Neural crest cell (in vitro differentiated cells): ENCODE data around the gene GLRA1. TPM values are rescaled to one million over a fixed set of nuclear protein-coding genes. Genes with fewer than 3 reads are reported as not detected.
"Not testable (repeated sequence)": the region's sequence is repeated elsewhere in the genome, so short reads cannot be mapped to it uniquely, and the experiment has no call there.

ENCODE experiments used
- DNase-seq: peaks from one replicate; pipeline ENCODE4 v3.0.0; 2021; ENCODE audit warnings: low read depth, mixed read lengths, low spot score
- H3K27ac Mint-ChIP-seq: one replicate; pipeline ENCODE4 v1.8.0; 2021; ENCODE audit warnings: mild to moderate bottlenecking, mixed read lengths; ENCODE audit not compliant: unreplicated experiment
- H3K27me3 Mint-ChIP-seq: 2 replicates; pipeline ENCODE4 v1.8.0; 2021; ENCODE audit warnings: low read depth, mild to moderate bottlenecking, mixed read lengths
- H3K36me3 Mint-ChIP-seq: 2 replicates; pipeline ENCODE4 v1.8.0; 2021; ENCODE audit warnings: low read depth, mild to moderate bottlenecking, mixed read lengths
- H3K4me1 Mint-ChIP-seq: 2 replicates; pipeline ENCODE4 v1.8.0; 2021; ENCODE audit warnings: mixed read lengths
- H3K4me3 Mint-ChIP-seq: one replicate; pipeline ENCODE4 v1.8.0; 2021; ENCODE audit warnings: mild to moderate bottlenecking, mixed read lengths
- H3K9me3 Mint-ChIP-seq: 2 replicates; pipeline ENCODE4 v1.8.0; 2021; ENCODE audit warnings: mixed read lengths
- total RNA-seq: library from RNA; stranded (reverse); gene quantifications from 2 replicates; pipeline ENCODE4 v1.2.1, GENCODE V29; 2021
- TF ChIP-seq, protein P1 (sequence below): fragments of 200-600 bp; sonication (generic); conservative IDR thresholded peaks from 2 replicates; pipeline ENCODE4 v1.5.0; 2021; ENCODE audit warnings: antibody characterized with exemption, mild to moderate bottlenecking

The GLRA1 gene
- total RNA-seq, 1 donor from 2014 or later = 0.21 TPM

DNA sequence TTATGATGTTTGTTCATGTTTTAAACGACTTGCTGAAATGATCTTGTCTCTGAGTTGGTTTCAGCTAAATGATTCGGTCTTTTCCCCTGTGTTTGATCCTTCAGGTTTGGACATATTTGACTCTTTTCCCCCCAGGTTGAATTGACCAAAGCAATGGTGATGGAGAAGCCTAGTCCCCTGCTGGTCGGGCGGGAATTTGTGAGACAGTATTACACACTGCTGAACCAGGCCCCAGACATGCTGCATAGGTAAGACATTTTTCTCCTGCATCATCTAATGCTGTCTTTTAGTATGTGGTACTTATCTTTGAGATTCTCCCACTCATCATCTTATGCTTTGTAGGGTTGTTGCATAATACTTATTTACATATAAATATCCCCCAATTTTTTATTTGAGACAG is 138.2 kb downstream of the GLRA1 start:
- no peak for DNase-seq
- Mint-ChIP-seq H3K27ac (no peak overlapping the region), H3K27me3 (no peaks in the 10 kb centered on the region), H3K9me3 (no peaks in the 10 kb centered on the region), H3K4me3 (no peak overlapping the region), H3K4me1 (peaks cover 10% of the 10 kb centered on the region), H3K36me3 (peaks cover 7% of the 10 kb centered on the region)
- TF ChIP-seq, protein P1, sequence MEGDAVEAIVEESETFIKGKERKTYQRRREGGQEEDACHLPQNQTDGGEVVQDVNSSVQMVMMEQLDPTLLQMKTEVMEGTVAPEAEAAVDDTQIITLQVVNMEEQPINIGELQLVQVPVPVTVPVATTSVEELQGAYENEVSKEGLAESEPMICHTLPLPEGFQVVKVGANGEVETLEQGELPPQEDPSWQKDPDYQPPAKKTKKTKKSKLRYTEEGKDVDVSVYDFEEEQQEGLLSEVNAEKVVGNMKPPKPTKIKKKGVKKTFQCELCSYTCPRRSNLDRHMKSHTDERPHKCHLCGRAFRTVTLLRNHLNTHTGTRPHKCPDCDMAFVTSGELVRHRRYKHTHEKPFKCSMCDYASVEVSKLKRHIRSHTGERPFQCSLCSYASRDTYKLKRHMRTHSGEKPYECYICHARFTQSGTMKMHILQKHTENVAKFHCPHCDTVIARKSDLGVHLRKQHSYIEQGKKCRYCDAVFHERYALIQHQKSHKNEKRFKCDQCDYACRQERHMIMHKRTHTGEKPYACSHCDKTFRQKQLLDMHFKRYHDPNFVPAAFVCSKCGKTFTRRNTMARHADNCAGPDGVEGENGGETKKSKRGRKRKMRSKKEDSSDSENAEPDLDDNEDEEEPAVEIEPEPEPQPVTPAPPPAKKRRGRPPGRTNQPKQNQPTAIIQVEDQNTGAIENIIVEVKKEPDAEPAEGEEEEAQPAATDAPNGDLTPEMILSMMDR = no peak

DNA sequence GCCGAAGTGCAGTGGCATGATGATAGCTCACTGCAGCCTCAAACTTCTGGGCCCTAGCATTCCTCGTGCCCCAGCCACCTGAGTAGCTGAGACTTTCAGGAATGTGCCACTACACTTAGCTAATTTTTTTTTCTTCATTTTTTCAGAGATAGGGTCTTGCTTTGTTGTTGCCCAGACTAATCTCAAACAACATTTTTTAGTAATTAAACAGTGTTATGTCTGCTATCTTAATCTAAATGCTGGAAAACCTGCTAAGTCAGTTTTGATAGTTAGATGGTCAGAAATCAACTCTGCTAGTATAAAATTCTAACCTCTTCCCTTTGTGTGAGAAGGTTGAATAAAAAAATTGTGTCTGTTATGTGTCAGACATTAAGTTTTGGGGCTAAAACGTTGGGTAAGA is 140.5 kb downstream of the GLRA1 start:
- H3K9me3 Mint-ChIP-seq = no peaks in the 10 kb centered on the region
- no peak overlapping the region for H3K27ac Mint-ChIP-seq
- no peak for DNase-seq
- H3K4me3 Mint-ChIP-seq = no peak overlapping the region
- H3K36me3 Mint-ChIP-seq = peaks cover 1% of the 10 kb centered on the region
- H3K4me1 Mint-ChIP-seq = peaks cover 30% of the 10 kb centered on the region
- H3K27me3 Mint-ChIP-seq = no peaks in the 10 kb centered on the region
- TF ChIP-seq, protein P1 = no peak

DNA sequence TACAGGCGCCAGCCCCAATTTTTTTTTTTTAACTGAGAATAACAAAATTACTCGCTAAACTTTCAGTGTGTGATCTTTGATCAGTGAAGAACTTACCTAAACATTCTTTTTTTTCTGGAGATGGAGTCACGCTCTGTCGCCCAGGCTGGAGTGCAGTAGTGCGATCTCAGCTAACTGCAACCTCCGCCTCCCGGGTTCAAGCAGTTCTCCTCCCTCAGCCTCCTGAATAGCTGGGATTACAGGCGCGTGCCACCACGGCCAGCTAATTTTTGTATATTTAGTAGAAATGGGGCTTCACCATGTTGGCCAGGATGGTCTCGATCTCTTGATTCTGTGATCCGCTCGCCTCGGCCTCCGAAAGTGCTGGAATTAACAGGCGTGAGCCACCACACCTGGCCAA is 141.0 kb downstream of the GLRA1 start:
- not testable (repeated sequence) for H3K9me3 Mint-ChIP-seq, H3K27ac Mint-ChIP-seq, H3K4me3 Mint-ChIP-seq, DNase-seq, H3K36me3 Mint-ChIP-seq, H3K27me3 Mint-ChIP-seq
- H3K4me1 Mint-ChIP-seq = peaks cover 34% of the 10 kb centered on the region

DNA sequence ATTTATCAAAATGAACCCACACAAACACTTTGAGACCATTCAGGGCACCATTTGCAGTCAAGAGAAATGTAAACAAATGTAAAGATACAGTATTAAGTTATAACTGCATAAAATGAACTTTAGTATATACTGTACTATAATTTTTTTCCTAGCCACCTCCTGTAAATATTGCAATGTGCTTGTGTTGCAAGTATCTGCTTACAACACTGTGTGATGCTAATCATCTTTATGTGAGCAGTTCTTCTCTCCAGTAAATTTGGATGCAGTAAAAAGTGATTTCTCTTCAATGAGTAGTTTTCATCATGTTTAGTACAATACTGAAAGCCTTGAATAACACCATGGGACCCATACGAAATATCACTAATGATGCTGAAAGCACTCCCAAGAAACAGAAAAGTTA is 143.4 kb downstream of the GLRA1 start:
- H3K4me3 Mint-ChIP-seq = no peak overlapping the region
- H3K4me1 Mint-ChIP-seq = peaks cover 52% of the 10 kb centered on the region
- H3K27ac Mint-ChIP-seq = no peak overlapping the region
- TF ChIP-seq, protein P1 = no peak
- no peaks in the 10 kb centered on the region for H3K9me3 Mint-ChIP-seq
- no peaks in the 10 kb centered on the region for H3K27me3 Mint-ChIP-seq
- peaks cover 16% of the 10 kb centered on the region for H3K36me3 Mint-ChIP-seq
- DNase-seq = no peak

DNA sequence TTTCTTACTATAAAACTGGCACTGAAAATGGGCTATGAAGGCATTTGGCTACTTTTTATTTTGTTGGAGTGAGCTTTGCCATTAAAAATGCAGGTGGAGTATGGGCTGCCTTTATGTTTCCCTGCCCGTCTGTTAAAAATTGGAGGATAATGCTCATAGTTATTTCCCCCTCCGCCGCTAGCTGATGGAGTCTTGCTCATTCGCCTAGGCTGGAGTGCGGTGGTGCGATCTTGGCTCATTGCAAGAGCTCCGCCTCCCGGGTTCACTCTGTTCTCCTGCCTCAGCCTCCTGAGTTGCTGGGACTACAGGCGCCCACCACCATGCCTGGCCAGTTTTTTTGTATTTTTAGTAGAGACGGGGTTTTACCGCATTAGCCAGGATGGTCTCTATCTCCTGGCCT is 144.3 kb downstream of the GLRA1 start:
- H3K27ac Mint-ChIP-seq = peak overlapping the region; percentile 67

DNA sequence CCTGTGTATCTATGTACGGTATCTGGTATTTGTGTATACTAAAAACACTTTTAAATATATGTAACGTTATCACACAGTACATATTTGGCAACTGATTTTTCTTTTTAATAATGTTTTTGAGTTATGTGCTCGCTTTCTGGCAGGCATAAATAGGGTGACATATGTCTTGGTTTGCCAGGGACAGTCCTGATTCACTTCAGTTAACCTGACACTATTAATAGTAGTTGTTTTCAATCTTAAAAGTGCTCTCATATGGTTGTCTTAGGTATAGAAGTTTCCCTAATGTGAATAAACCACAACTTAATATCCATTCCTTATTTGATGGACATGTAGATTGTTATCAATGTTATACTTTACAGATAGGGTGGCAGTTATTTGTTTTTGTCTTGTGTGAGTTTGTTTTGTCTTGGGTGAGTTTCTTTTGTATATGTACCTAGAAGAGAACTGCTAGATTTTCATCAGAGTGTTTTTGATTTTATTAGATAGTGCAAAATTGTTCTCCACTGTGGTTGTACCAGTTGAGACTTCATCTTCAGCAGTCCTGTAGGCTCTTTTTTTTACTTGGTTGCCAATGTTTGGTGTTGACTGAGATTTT is 145.0 kb downstream of the GLRA1 start:
- Mint-ChIP-seq H3K9me3 (no peaks in the 10 kb centered on the region), H3K27ac (no peak overlapping the region), H3K4me3 (peak overlapping the region; percentile 5), H3K4me1 (peaks cover 58% of the 10 kb centered on the region), H3K27me3 (no peaks in the 10 kb centered on the region), H3K36me3 (peaks cover 19% of the 10 kb centered on the region)
- TF ChIP-seq, protein P1 = no peak
- no peak for DNase-seq

More for the DNA sequence above, 144.3 kb downstream of the GLRA1 start:
- H3K27me3 Mint-ChIP-seq = no peaks in the 10 kb centered on the region
- H3K9me3 Mint-ChIP-seq = no peaks in the 10 kb centered on the region
- H3K36me3 Mint-ChIP-seq = peaks cover 19% of the 10 kb centered on the region
- no peak overlapping the region for H3K4me3 Mint-ChIP-seq
- peaks cover 56% of the 10 kb centered on the region for H3K4me1 Mint-ChIP-seq
- TF ChIP-seq, protein P1 = no peak
- no peak for DNase-seq
